ENCODE results near the gene MCM7.

DNA sequence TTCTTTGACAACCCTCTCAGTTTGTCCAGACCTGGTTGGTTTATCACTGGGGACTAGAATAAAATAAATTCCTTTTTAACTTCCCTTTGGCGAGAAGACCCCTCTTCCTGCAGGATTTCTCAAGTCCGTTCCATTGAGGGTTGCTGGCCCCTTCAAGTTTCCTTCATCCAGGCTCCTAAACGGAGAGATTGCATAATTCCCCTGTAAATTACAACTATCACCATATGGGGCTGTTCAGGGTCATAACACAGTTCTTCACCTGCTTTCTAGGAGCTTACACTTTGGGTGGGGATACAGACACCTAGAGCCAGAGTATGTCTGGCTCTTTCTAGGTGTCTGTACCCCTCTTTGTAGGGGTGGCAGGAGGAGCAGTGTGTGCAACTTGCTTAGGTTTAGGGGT is 15.7 kb downstream of the MCM7 start:
- TF ChIP-seq, protein P1, sequence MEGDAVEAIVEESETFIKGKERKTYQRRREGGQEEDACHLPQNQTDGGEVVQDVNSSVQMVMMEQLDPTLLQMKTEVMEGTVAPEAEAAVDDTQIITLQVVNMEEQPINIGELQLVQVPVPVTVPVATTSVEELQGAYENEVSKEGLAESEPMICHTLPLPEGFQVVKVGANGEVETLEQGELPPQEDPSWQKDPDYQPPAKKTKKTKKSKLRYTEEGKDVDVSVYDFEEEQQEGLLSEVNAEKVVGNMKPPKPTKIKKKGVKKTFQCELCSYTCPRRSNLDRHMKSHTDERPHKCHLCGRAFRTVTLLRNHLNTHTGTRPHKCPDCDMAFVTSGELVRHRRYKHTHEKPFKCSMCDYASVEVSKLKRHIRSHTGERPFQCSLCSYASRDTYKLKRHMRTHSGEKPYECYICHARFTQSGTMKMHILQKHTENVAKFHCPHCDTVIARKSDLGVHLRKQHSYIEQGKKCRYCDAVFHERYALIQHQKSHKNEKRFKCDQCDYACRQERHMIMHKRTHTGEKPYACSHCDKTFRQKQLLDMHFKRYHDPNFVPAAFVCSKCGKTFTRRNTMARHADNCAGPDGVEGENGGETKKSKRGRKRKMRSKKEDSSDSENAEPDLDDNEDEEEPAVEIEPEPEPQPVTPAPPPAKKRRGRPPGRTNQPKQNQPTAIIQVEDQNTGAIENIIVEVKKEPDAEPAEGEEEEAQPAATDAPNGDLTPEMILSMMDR (IDR thresholded peaks at IDR 0.05) = no peak
- no peak for TF ChIP-seq POLR2A (IDR thresholded peaks at IDR 0.05)

Measured in sigmoid colon (tissue), 3 donors.